Left cardiac atrium (tissue), 4 donors: Measurements from ENCODE around the gene NISCH. TPM values are rescaled to one million over a fixed set of nuclear protein-coding genes. Genes with fewer than 3 reads are reported as not detected.

Experiments
- ATAC-seq, 2 donors: fragments of 200-7000 bp; cut with Tn5 transposase; one replicate each; pipeline ENCODE4 v1.9.1; 2020; ENCODE audit warnings: mild to moderate bottlenecking in 2 of 2, moderate library complexity in 2 of 2
- DNase-seq: peaks from one replicate; pipeline ENCODE4 v3.0.0-alpha.2; 2020
- intact Hi-C, 2 donors: fragments of 100-400 bp; cut with DNase I; formaldehyde crosslinking; loops; one replicate each; pipeline versions ENCODE4 v1.14.1 to v1.15.1; 2022 to 2023
- total RNA-seq, 2 donors: library from RNA; stranded (reverse); fragmentation: NEBNext Ultra II Directional; extraction: Animal tissue kit (Norgen Biotek cat#: 25700); gene quantifications; one replicate each; pipeline ENCODE4 v1.2.1, GENCODE V29; 2021
- donor health status: DM: no; HTN: yes; CAD: no.
- donor health status: DM: no; HTN: yes; CAD: no; lungs with severe emphysema.
- donor health status: DM: yes; HTN: yes; CAD: no.
- donor health status: Dilated cardiomyopathy.

NISCH gene
- total RNA-seq, 2 donors from 2014 or later: 45.9 to 49.0 TPM

DNA sequence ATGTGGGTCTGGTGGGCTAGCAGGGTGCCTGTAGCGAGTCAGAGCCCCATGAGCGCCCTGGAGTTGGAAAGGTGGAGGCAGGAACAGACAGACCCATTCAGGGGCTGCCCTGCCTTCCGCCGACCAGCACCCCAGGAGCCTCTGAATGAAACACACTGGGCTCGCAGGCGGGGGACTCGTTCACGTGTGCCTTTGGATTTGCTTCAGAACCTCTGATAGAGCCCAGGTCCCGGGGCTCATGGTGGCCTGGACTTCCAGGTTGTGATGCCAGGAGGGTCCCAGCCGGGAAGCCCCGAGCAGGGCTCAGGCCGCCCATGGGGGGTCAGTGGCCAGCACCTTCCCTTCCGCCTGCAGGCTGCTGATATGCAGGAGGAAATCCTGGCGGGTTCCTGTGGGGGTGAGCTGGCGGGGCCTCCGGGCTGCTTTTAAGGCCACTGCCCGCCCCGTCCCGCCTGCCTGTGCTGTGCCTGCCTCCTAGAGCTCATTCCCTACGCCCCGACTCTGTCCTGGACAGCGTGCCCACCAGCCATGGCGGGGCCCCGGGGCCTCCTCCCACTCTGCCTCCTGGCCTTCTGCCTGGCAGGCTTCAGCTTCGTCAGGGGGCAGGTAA, 39.6 kb downstream of the NISCH start, which contains the start of gene STAB1:
TSS of gene STAB1 (plus strand) at position 453 of the 610 bp plus-strand sequence. CDS start at position 529, 76 bp downstream.
- DNase-seq (peak; percentile 88), ATAC-seq (peak; percentile 50 to 64)
- intact Hi-C loops: no loop called here

DNA sequence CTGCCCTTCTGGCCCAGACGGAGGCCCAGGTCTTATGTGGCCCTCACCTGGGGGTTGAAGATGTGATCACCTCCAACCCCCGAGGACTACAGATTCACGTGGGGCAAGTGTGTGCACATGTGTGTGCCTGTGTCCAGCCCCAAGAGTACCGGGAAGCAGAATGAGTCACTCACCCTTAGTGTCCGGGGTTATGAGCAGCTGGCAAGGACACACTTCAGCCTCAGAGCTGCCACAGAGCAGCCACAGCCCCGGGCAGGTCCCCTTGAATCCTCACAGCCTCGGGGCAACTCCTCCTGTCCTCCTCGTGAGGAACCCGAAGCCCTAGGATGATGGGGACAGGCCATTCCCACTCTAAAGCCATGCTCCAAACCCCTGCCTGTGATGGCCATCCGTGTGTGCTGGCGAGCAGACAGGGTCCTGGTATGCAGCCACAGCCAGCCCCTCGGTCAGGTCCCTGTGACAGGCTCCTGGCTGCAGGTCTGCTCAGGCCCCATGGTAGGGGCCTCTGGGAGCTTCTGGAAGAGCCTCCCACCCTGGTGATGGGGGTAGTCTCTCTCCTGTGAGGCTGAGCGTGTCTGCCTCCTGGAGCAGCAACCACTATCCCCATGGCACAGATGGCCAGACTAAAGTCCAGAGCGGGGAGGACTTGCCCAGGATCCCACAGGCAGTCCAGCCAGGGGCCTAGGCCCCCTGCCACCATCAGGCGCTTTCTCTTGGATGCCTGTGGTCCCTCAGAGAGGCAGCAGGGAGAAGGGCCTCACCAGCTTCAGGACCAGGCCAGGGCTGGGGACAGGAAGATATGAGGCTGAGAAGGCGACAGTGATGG, 40.6 kb downstream of the NISCH start:
- intact Hi-C loops: no loop called here
- peak; percentile 65 for DNase-seq
- peak; percentile 29 to 38 for ATAC-seq

DNA sequence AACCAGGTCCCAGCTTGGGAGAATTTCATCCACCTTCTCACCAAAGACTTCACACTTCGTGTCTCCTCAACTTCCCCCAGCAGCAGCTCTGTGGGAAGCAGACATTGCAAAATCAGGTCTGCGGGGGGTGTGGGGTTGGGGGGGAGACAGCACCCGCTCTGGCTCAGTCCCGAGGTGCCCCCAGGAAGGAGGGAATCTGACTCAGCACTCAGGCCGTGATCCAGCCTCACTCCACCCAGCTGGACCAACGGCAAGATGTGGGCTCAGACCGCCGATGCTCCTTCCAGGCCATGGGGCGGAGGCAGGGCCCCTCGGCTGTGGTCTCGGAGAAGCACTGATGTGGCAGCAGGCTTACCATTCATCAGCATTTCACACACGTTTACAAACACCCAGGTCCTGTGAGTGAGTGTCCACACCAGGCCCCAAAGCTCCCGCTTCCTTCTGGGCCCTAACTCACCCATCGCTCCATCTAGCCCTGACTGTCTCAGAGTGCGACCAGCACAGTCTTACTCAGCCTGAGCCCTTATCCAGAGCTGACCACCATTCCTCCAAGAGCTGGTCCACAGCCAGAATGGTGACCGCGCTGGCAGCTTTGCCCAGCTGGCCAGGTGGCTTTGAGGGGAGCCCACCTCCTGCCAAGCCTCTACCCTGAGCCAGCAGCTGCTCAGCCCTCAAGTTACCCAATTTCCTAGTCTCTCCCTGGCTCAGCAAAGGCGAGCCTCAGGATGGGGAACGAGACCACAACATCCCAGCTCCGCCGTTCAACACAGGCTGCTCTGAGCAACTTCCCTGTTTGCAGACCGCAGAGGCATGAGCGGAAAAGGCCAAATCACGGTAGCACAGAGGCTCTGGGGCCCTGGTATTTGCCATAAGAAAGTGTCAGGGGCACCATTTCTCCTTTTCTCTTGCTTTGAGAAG, 43.0 kb downstream of the NISCH start:
- intact Hi-C loops: no loop called here
- ATAC-seq (peak; percentile 9 to 57), DNase-seq (peak; percentile 70)

DNA sequence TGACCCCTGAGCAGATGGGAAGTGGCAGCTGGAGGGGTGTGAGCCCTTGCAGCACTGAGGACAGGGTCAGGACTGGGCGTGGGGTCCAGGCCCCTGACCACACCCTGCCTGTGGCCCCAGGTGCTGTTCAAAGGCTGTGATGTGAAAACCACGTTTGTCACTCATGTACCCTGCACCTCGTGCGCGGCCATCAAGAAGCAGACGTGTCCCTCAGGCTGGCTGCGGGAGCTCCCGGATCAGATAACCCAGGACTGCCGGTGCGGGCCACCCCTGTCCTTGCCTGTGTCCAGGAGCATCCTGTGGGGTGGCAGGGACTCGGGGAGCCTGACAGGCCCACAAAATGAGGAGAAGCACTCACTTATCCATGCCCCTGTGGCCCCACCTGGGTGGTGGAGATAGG, 45.6 kb downstream of the NISCH start:
- DNase-seq (no peak), ATAC-seq (no peak)
- intact Hi-C loops: no loop called here

DNA sequence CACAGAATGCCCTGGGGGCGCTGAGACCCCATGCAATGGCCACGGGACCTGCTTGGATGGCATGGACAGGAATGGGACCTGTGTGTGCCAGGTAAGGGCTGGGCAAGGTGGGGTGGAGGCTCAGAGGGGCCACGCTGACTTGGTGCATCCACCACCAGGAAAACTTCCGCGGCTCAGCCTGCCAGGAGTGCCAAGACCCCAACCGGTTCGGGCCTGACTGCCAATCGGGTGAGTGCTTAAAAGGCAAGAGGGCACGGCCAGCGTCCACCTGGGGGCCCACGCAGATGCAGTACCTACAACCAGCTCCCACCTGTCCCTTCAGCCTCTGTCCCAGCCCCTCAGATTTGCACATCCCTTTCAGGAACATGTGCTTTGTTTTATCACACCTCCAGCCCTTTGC, 46.6 kb downstream of the NISCH start:
- intact Hi-C loops: no loop called here
- no peak for DNase-seq
- ATAC-seq: no peak

DNA sequence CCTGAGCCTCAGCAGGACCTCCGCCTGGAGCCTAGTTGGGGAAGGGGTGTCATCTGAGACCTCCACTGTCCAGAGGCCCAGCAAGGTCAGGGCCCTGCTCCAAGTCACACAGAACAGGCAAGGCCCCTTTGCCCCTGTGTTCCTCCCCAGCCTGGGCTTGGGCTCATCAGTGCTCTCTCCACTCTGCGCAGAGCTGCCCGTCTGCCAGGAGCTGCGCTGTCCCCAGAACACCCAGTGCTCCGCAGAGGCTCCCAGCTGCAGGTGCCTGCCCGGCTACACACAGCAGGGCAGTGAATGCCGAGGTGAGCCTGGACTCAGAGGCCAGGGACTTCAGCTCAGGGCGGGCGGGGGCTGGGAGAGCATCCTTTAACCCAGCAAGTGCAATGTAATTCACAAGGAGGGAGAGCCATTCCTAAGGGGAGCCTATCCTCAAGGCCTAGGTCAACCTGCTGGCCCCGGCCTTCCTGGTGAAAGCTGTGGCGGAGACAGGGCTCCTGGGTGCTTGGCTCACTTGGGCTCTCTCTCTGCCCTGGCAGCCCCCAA, 47.5 kb downstream of the NISCH start:
- DNase-seq: no peak
- no peak for ATAC-seq
- intact Hi-C loops: no loop called here

DNA sequence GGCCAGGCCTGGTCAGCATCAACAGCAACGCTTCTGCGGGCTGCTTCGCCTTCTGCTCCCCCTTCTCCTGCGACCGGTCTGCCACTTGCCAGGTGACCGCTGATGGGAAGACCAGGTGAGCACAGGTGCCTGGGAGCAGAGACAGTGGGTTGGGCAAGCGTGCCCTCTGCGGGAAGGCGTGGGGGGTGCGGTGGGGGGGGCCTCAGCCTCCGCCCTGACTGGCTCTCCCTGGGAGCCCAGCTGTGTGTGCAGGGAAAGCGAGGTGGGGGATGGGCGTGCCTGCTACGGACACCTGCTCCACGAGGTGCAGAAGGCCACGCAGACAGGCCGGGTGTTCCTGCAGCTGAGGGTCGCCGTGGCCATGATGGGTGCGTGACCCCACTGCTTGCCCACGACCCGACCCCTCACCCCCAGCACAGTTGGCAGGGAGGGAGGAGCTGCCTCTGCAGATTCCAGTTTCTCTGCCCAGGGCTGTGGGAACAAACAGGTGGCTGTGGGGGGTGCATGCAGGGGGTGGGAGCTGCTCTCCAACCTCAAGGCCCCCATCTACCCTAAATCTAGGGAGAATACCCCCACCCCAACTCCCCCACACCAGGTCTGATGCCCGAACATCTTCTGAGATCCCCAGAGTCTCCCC, 48.5 kb downstream of the NISCH start:
- intact Hi-C loops: no loop called here
- ATAC-seq: no peak
- no peak for DNase-seq

DNA sequence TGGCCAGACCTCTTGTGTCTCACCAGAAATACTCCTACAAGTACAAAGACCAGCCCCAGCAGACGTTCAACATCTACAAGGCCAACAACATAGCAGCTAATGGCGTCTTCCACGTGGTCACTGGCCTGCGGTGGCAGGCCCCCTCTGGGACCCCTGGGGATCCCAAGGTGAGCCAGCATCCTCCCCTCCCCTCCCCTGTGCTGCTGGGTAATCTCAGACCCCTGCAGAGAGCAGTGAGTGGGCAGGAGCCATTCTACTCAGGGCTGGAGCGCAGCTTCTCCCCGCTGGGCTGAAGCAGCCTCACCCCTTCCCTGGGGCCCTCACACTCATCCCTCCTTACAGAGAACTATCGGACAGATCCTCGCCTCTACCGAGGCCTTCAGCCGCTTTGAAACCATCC, 49.6 kb downstream of the NISCH start:
- no peak for ATAC-seq
- intact Hi-C loops: no loop called here
- DNase-seq: no peak

DNA sequence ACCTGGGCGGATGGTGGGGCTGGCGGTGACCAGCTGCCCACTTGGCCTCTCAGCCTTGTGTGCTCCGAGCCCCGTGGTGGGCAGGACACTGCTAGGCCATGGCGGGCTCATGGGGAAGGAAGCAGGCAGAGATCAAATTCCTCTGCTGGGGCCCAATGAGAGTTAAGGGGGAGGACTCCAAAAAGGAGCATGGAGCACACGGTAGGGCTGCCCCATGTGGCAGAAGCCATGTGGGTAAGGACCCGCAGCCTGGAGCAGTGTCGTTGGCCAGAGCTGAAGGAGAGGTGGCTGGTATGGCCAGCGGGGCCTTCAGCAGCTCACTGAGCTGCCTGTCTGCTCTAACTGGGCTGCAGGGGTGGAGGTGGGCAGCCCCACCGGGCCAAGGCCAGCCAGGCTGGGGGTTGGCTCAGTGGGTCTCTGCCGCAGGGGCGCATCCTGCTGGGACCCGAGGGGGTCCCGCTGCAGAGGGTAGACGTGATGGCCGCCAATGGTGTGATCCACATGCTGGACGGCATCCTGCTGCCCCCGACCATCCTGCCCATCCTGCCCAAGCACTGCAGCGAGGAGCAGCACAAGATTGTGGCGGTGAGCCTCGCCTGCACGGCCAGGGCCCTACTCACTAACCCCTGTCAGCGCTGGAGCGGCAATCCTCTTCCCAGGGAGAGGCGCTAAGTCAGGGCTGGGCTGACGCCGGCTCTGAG, 51.0 kb downstream of the NISCH start:
- DNase-seq: no peak
- intact Hi-C loops: no loop called here
- ATAC-seq: no peak

DNA sequence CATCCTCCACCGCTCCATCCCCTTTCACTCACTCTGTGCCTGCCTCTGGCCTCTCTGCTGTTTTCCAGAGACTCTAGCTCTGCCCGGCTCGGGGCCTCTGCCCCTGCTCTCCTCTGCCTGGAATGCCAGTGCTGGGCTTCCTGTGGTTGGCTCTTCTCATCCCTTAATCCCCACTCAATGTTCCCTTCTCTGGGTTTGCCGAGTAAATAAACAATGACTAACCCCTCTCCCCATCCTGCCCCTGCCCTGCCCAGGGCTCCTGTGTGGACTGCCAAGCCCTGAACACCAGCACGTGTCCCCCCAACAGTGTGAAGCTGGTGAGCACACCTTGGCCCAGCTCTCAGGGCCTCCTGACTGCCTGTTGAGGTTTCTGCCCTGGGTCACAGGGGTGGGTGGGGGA, 52.0 kb downstream of the NISCH start:
- DNase-seq (no peak), ATAC-seq (no peak)
- intact Hi-C loops: no loop called here

DNA sequence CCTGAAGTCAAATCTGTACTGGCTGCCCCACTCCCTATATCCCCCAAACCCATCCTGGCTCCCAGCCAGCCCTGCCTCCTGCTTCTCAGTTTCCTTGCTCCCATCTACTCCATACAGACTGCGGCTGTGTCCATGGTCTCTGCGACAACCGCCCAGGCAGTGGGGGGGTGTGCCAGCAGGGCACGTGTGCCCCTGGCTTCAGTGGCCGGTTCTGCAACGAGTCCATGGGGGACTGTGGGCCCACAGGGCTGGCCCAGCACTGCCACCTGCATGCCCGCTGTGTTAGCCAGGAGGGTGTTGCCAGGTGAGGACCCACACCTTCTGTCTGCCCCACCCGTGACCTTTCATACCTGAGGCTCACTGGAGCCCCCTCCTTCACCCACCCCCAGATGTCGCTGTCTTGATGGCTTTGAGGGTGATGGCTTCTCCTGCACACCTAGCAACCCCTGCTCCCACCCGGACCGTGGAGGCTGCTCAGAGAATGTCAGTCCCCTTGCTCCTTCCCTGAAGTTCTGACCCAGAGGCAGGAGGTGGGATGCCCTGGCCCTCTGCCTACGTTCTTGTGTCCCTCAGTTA, 54.4 kb downstream of the NISCH start:
- DNase-seq (no peak), ATAC-seq (no peak)
- intact Hi-C loops: no loop called here

DNA sequence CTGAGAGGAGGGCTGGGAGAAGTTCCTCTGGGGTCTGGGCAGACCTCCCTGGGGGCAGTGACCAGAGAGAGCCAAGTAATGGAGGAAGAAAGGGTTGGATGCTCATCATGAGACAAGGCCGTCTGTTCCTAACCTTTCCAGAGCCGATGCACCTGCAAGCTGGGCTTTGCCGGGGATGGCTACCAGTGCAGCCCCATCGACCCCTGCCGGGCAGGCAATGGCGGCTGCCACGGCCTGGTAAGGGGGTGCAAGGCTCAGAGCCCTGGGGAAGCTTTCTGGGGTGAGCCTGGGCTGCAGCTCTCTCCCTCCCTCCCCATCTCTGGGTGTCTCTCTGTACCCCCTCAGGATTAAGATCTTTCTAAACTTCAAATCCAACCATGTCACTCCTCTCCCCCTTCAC, 56.1 kb downstream of the NISCH start:
- intact Hi-C loops: no loop called here
- DNase-seq (no peak), ATAC-seq (no peak)

DNA sequence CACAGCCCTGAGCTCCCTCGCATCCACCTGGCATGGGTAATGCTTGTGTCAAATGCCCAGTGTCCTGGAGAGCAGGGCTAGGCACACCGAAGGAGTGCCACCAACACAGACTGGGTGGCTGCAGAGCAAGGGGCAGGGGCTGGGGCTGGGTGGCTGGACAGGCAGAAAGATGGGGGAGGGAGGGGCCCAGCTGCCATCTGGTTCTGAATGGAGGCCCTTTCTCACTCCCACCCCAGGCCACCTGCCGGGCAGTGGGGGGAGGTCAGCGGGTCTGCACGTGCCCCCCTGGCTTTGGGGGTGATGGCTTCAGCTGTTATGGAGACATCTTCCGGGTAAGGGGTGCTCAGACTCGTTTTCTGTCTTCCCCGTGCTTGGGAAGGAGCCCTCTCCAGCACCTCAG, 56.7 kb downstream of the NISCH start:
- intact Hi-C loops: no loop called here
- ATAC-seq: no peak

DNA sequence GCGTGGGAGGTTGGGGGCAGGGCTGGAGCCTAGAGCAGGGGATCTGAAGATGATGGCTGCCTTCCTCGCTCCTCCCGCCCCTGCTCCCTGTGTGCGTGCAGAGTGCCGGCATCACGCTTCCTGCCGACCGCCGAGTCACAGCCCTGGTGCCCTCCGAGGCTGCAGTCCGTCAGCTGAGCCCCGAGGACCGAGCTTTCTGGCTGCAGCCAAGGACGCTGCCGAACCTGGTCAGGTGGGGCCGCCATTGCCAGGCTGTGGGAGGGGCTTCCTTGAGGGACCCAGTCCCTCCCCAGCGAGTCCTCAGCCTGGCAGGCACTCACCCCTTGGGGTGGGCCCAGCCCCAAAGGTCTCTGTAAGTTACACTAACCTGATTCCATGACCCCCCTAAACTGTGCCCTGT, 57.3 kb downstream of the NISCH start:
- intact Hi-C loops: no loop called here
- DNase-seq (no peak), ATAC-seq (no peak)

More for the DNA sequence above, 56.7 kb downstream of the NISCH start:
- no peak for DNase-seq

DNA sequence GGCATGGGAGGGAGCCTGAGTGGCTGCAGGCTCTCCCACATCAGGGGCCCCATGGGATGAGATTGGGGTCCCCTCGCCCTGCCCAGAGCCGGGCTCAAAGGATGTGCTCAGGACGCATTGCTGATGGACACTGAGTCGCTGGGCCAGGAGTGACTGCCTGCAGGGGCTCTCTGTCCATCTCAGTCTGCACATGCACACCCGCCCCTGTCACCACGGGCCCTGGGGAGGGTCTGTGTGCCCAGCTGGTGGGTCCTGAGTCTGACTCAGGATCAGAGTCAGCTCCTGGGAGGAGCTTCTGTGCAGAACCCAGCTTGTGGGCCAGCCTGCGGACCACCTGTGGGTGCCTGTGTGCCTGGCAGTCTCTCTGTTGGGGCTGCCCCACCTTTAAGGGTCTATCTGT, 57.9 kb downstream of the NISCH start:
- no peak for ATAC-seq
- DNase-seq: no peak
- intact Hi-C loops: no loop called here

DNA sequence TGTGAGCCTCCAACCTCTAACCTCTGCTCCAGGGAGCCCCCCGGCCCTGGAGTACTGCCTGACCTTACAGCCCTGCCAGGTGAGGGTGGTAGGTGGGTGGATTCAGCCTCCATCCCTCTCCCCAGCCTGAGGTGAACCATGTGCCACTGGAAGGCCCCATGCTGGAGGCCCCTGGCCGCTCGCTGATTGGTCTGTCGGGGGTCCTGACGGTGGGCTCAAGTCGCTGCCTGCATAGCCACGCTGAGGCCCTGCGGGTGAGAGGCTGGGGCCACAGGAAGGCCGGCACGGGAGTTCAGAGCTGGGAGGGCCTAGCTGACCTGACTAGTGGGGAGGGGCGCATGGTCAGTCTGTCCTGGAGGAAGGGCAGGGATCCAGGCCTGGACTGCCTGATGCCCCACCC, 59.2 kb downstream of the NISCH start:
- ATAC-seq (no peak), DNase-seq (no peak)
- intact Hi-C loops: no loop called here

DNA sequence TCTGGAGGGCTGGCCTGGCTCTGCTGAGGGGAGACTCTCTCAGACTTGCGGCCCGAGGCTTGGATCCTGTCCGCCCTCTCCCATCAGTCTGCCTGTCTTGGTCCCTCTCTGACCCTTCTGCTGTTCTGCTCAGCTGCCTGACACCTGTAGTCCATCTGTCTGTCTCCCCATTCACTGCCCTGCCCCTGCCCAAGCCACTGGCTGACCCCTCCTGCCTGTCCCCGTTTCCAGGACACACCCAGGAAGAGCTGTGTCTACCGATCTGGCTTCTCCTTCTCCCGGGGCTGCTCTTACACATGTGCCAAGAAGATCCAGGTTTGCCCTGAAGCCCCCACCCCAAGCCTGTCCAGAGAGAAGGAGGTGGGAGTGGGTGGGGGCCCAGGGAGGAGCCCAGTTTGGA, 59.8 kb downstream of the NISCH start:
- intact Hi-C loops: no loop called here
- DNase-seq: no peak
- ATAC-seq: no peak

DNA sequence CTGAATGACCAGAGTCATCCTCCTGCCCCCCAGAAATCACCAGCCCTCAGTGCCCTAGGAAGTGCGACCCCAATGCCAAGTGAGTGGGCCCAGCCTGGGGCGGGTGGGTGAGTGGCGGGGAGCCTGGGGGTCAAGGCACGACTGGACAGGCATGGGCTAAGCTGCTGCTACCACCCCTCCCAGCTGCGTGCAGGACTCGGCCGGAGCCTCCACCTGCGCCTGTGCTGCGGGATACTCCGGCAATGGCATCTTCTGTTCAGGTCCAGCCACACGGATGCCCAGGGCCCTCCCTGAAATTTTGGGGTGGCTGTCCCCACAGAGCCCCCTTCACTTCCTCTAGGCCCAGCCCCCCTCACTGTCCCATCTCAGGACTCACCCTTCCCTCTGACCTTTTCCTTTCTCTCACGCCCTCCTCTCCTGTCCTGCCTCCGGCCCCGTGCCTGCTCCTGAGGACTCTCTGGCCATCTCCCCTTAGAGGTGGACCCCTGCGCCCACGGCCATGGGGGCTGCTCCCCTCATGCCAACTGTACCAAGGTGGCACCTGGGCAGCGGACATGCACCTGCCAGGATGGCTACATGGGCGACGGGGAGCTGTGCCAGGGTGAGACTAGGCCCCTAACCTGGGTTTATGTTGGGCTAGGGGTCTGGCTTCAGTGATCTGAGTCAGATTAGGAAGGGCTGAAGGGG, 61.2 kb downstream of the NISCH start:
- ATAC-seq: no peak
- DNase-seq: no peak
- intact Hi-C loops: no loop called here
